Activated naive CD4-positive, alpha-beta T cell treated with anti-CD3 and anti-CD28 coated beads, Interleukin-2, amount 10 ng/mL, durations not matched to agents 7 days and 5 days (primary cell): ENCODE data around the gene KRT7.

Experiments used
- CTCF ChIA-PET: fragments of 350-600 bp; sonication (Branson Sonifier 250); formaldehyde crosslinking; loops from one replicate; lab custom pipeline; 2021; ENCODE audit warnings: antibody characterized with exemption; lab: Charles Lee
- DNase-seq: peaks from one replicate; pipeline ENCODE4 v3.0.0-alpha.2; 2020
- H3K27ac Mint-ChIP-seq: one replicate; pipeline ENCODE4 v1.8.0; 2021; ENCODE audit warnings: mild to moderate bottlenecking, moderate library complexity, mixed read lengths
- H3K27me3 Mint-ChIP-seq: one replicate; pipeline ENCODE4 v1.8.0; 2021; ENCODE audit warnings: mild to moderate bottlenecking, mixed read lengths
- H3K36me3 Mint-ChIP-seq: one replicate; pipeline ENCODE4 v1.8.0; 2021; ENCODE audit warnings: mixed read lengths
- H3K4me1 Mint-ChIP-seq: one replicate; pipeline ENCODE4 v1.8.0; 2021; ENCODE audit warnings: mixed read lengths
- H3K4me3 Mint-ChIP-seq: one replicate; pipeline ENCODE4 v1.8.0; 2021; ENCODE audit warnings: mild to moderate bottlenecking, moderate library complexity, mixed read lengths
- H3K9me3 Mint-ChIP-seq: one replicate; pipeline ENCODE4 v1.8.0; 2021; ENCODE audit warnings: mixed read lengths

KRT7 gene

DNA sequence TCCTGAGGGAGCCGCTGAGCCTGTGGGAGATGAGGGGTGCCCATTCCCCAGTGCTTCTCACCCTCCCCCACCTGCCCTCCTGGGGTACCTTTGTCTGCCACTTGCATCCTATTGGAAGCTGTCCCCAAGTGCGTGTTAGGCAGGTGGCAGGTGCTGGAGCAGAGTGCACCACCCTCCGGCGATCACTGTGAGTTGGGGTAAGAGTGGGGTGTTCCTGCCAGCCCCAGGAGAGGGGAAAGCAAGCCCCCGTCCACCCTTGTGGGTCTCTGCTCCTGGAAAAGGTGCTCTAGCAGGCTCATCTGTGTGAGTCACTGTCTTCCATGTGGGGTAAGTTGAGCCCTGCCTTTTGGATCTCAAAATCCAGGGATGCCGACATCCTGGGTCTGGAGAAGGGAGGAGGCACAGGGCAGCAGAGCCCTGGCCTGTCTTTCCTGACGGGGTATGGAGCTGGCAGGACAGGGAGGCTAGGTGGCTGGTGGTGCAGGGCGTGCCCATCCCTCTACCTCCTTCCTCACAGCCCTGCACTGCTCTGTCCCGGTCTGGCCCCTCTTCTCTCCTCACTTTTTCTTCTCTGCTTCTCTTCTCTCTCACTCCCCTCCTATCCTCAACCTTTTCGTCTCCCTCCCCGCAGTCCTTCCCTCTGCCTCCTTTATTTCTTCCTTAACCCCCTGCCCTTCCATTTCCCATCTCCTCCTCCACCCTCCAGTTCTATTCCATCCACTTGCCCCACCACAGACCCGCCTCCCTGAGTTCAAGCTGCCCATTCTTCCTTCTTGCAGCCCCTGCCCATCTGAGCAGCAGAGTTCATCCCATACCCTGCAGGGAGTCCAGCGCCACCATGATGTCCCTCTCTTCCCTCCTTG is 20.1 kb upstream of the KRT7 start:
- Mint-ChIP-seq H3K27me3 (peaks cover 78% of the 10 kb centered on the region), H3K4me3 (no peak overlapping the region), H3K9me3 (no peaks in the 10 kb centered on the region), H3K27ac (no peak overlapping the region), H3K4me1 (no peaks in the 10 kb centered on the region), H3K36me3 (no peaks in the 10 kb centered on the region)
- CTCF ChIA-PET: interaction anchor here (0.7 to 4.3 kb wide), 16 partner anchors 8 to 149 kb away, joined by 3 to 23 read pairs (median 5); no protein-coding TSS in a partner anchor
- DNase-seq: no peak

- CTCF ChIA-PET: interaction anchor here (0.7 to 2.3 kb wide), 15 partner anchors 8 to 81 kb away, joined by 3 to 8 read pairs (median 5); no protein-coding TSS in a partner anchor
- Mint-ChIP-seq H3K9me3 (no peaks in the 10 kb centered on the region), H3K27ac (no peak overlapping the region), H3K36me3 (no peaks in the 10 kb centered on the region), H3K27me3 (peaks cover 74% of the 10 kb centered on the region), H3K4me1 (no peaks in the 10 kb centered on the region), H3K4me3 (no peak overlapping the region)
- DNase-seq: peak; percentile 82
Observed at GRCh38 chr12:52213564-52214420, 19.3 kb upstream of the KRT7 start.

DNA sequence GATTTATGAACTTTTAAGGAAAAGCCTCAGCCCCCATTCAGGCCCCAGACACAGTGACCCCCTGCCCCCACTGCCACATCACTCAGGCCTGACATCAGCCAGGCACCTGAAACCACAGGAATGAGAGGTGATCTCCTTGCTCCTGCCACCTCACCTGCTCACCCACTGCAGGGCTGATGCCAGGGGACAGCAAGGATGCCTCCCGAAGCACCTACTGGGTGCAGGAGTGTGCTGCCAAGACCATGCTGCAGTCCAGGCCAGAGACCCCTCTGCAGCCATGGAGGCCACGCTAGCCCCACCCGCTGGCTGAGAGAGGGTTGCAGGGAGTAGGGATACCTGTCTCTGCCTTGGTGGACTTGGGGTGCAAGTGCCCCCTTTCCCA is 18.6 kb upstream of the KRT7 start:
- H3K4me1 Mint-ChIP-seq: no peaks in the 10 kb centered on the region
- H3K36me3 Mint-ChIP-seq: no peaks in the 10 kb centered on the region
- H3K27ac Mint-ChIP-seq: no peak overlapping the region
- no peak overlapping the region for H3K4me3 Mint-ChIP-seq
- no peaks in the 10 kb centered on the region for H3K9me3 Mint-ChIP-seq
- H3K27me3 Mint-ChIP-seq: peaks cover 73% of the 10 kb centered on the region
- no peak for DNase-seq
- CTCF ChIA-PET: interaction anchor here (0.9 to 1.6 kb wide), 5 partner anchors 11 to 80 kb away, joined by 3 to 8 read pairs (median 5); no protein-coding TSS in a partner anchor

GRCh38 chr12:52215587-52216031 is 17.4 kb upstream of the KRT7 start:
- CTCF ChIA-PET: interaction anchor here (1.1 to 1.3 kb wide), 3 partner anchors 23 to 664 kb away, joined by 3 to 4 read pairs (median 4); no protein-coding TSS in a partner anchor
- no peaks in the 10 kb centered on the region for H3K4me1 Mint-ChIP-seq
- no peaks in the 10 kb centered on the region for H3K9me3 Mint-ChIP-seq

GRCh38 chr12:52216100-52216499 is 16.9 kb upstream of the KRT7 start:
- DNase-seq: no peak
- Mint-ChIP-seq H3K27me3 (peaks cover 74% of the 10 kb centered on the region), H3K4me3 (no peak overlapping the region), H3K9me3 (no peaks in the 10 kb centered on the region), H3K27ac (no peak overlapping the region), H3K36me3 (no peaks in the 10 kb centered on the region), H3K4me1 (no peaks in the 10 kb centered on the region)
- CTCF ChIA-PET: interaction anchor here (0.8 to 1.3 kb wide), 4 partner anchors 22 to 664 kb away, joined by 3 to 4 read pairs (median 4); no protein-coding TSS in a partner anchor

More at GRCh38 chr12:52215587-52216031, 17.4 kb upstream of the KRT7 start:
- peaks cover 77% of the 10 kb centered on the region for H3K27me3 Mint-ChIP-seq
- H3K4me3 Mint-ChIP-seq: no peak overlapping the region
- no peak for DNase-seq
- H3K27ac Mint-ChIP-seq: no peak overlapping the region
- no peaks in the 10 kb centered on the region for H3K36me3 Mint-ChIP-seq

GRCh38 chr12:52216807-52217206 is 16.2 kb upstream of the KRT7 start:
- no peaks in the 10 kb centered on the region for H3K9me3 Mint-ChIP-seq
- CTCF ChIA-PET: interaction anchor here (0.8 to 1.1 kb wide), 2 partner anchors 64 to 70 kb away, joined by 3 read pairs; no protein-coding TSS in a partner anchor
- peaks cover under 1% of the 10 kb centered on the region for H3K4me1 Mint-ChIP-seq
- H3K4me3 Mint-ChIP-seq: no peak overlapping the region
- peaks cover 68% of the 10 kb centered on the region for H3K27me3 Mint-ChIP-seq
- no peak overlapping the region for H3K27ac Mint-ChIP-seq
- no peaks in the 10 kb centered on the region for H3K36me3 Mint-ChIP-seq
- no peak for DNase-seq

DNA sequence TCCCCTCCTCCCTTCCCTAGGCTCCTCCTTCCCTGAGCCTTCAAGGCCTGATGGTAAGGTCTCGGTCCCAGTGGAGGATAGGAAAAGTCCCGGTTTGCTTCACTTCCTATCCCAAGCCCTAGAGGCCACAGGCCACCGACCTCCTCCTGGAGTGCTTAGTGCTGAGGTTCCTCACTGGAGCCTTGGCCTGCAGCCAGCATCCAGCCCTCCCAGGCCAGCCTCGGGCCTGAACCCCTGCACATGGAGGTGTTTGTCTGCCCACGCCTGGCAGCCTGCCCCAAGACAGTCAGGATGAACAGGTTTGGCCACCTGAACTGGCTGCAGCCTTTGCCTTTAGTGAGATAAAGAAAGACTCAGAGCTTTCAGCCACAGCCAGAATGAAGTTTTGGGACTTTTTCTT is 15.8 kb upstream of the KRT7 start:
- Mint-ChIP-seq H3K4me3 (no peak overlapping the region), H3K27me3 (peaks cover 68% of the 10 kb centered on the region), H3K36me3 (no peaks in the 10 kb centered on the region), H3K27ac (no peak overlapping the region), H3K4me1 (peaks cover 5% of the 10 kb centered on the region), H3K9me3 (no peaks in the 10 kb centered on the region)
- no peak for DNase-seq
- CTCF ChIA-PET: interaction anchor here (1.1 kb wide), 1 partner anchor 69 kb away, joined by 3 read pairs; no protein-coding TSS in a partner anchor

DNA sequence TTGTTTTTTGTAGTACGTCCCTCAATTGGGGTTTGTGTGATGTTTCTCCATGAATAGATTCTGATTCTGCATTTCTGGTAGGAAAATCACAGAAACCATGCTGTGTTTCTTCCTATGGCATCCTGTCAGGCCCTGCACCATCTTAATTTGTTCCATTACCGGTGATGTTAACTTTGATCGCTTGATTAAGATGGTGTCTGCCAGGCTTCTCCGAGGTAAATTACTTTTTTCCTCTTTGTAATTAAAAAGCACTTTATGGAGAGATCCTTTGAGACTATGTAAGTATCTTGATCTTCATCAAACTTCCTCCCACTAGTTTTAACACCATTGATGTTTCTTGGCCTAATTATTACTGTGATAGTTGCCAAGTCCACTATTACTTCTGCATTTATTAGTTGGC is 15.0 kb upstream of the KRT7 start:
- H3K4me1 Mint-ChIP-seq: peaks cover 5% of the 10 kb centered on the region
- no peak for DNase-seq
- H3K27me3 Mint-ChIP-seq: peaks cover 61% of the 10 kb centered on the region
- H3K9me3 Mint-ChIP-seq: no peaks in the 10 kb centered on the region
- CTCF ChIA-PET: no interaction called here
- H3K36me3 Mint-ChIP-seq: no peaks in the 10 kb centered on the region
- no peak overlapping the region for H3K27ac Mint-ChIP-seq
- no peak overlapping the region for H3K4me3 Mint-ChIP-seq

- H3K9me3 Mint-ChIP-seq: no peaks in the 10 kb centered on the region
- H3K4me3 Mint-ChIP-seq: no peak overlapping the region
- CTCF ChIA-PET: interaction anchor here (1.1 to 6.4 kb wide), 10 partner anchors 10 to 659 kb away, joined by 3 to 89 read pairs (median 8); partner anchors contain the start of gene KRT7
- H3K4me1 Mint-ChIP-seq: peaks cover 5% of the 10 kb centered on the region
- H3K27ac Mint-ChIP-seq: no peak overlapping the region
- no peaks in the 10 kb centered on the region for H3K36me3 Mint-ChIP-seq
- peaks cover 61% of the 10 kb centered on the region for H3K27me3 Mint-ChIP-seq
- DNase-seq: no peak
Observed at GRCh38 chr12:52220477-52220876, 12.6 kb upstream of the KRT7 start.

DNA sequence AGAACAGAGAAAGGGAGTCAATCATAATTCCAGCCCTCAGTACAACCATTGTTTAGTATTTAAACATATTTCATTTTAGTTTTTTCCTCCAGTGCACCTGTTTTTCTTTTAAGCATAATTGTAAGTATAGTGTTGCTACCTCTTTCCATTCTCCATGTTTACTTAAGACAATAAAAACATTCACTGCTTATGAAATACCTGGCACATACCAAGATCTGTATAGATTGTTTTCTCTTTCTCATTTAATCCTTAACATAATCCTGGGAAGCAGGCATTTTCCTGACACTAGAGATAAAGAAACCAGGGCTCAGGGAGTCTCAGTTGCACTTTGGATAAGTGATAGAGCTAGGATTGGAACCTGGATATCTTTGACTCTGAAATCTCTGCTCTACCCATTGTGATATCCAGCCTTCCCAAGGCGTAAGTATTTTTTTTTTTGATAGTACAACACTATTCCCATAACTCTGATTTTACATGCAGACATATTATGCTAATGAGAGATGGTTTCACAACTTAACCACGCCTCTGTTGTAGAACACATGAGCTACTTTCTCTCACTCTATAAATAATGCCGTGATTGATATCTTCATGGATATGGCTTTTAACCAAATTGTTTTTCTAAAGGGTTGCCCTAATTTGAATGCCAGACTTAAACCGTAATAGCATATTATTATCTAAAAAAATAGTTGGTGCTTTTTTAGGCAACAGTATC is 11.8 kb upstream of the KRT7 start:
- DNase-seq: no peak
- Mint-ChIP-seq H3K27me3 (peaks cover 61% of the 10 kb centered on the region), H3K4me3 (no peak overlapping the region), H3K9me3 (no peaks in the 10 kb centered on the region), H3K27ac (no peak overlapping the region), H3K4me1 (peaks cover 5% of the 10 kb centered on the region), H3K36me3 (no peaks in the 10 kb centered on the region)
- CTCF ChIA-PET: interaction anchor here (0.6 to 6.4 kb wide), 32 partner anchors 8 to 658 kb away, joined by 3 to 89 read pairs (median 5); partner anchors contain the start of genes KRT7 and KRT80

GRCh38 chr12:52221912-52222457 is 11.1 kb upstream of the KRT7 start:
- CTCF ChIA-PET: interaction anchor here (0.6 to 6.4 kb wide), 30 partner anchors 8 to 358 kb away, joined by 3 to 89 read pairs (median 5); partner anchors contain the start of gene KRT80
- no peaks in the 10 kb centered on the region for H3K9me3 Mint-ChIP-seq
- DNase-seq: peak; percentile 88
- H3K4me1 Mint-ChIP-seq: peaks cover 5% of the 10 kb centered on the region
- H3K36me3 Mint-ChIP-seq: no peaks in the 10 kb centered on the region
- H3K4me3 Mint-ChIP-seq: no peak overlapping the region
- H3K27ac Mint-ChIP-seq: no peak overlapping the region
- peaks cover 65% of the 10 kb centered on the region for H3K27me3 Mint-ChIP-seq

DNA sequence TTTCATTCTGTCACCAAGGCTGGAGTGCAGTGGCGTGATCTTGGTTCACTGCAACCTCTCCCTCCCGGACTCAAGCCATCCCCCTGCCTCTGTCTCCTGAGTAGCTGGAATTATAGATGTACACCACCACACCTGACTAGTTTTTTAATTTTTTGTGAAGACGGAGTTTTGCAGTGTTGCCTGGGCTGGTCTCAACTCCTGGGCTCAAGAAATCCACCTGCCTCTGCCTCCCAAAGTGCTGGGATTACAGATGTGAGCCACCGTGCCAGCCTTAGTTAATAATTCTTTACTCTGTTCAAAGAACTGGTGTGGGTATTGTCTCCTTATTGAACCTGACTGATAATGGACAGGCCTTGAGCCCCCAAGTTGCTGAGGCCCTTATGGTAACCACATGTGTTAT is 10.4 kb upstream of the KRT7 start:
- H3K4me1 Mint-ChIP-seq: peaks cover 5% of the 10 kb centered on the region
- no peaks in the 10 kb centered on the region for H3K9me3 Mint-ChIP-seq
- H3K27me3 Mint-ChIP-seq: peaks cover 66% of the 10 kb centered on the region
- H3K27ac Mint-ChIP-seq: no peak overlapping the region
- no peaks in the 10 kb centered on the region for H3K36me3 Mint-ChIP-seq
- CTCF ChIA-PET: interaction anchor here (0.8 to 6.4 kb wide), 16 partner anchors 8 to 147 kb away, joined by 3 to 89 read pairs (median 8); partner anchors contain the start of gene KRT80
- H3K4me3 Mint-ChIP-seq: no peak overlapping the region
- DNase-seq: no peak
